HL-60/S4 treated with retinoic acid at 250 ng/mL for 4 days and 3 days (cell line): ENCODE results near the gene ARHGEF26.
"Not testable (repeated sequence)": the region's sequence is repeated elsewhere in the genome, so short reads cannot be mapped to it uniquely, and the experiment has no call there.

Experiments
- in situ Hi-C: fragments of 300-500 bp; cut with MboI; formaldehyde crosslinking; loops from 2 replicates; pipeline ENCODE4 v1.7.0; 2022; ENCODE audit warnings: low sequenced_read_pairs

The ARHGEF26 gene, protein sequence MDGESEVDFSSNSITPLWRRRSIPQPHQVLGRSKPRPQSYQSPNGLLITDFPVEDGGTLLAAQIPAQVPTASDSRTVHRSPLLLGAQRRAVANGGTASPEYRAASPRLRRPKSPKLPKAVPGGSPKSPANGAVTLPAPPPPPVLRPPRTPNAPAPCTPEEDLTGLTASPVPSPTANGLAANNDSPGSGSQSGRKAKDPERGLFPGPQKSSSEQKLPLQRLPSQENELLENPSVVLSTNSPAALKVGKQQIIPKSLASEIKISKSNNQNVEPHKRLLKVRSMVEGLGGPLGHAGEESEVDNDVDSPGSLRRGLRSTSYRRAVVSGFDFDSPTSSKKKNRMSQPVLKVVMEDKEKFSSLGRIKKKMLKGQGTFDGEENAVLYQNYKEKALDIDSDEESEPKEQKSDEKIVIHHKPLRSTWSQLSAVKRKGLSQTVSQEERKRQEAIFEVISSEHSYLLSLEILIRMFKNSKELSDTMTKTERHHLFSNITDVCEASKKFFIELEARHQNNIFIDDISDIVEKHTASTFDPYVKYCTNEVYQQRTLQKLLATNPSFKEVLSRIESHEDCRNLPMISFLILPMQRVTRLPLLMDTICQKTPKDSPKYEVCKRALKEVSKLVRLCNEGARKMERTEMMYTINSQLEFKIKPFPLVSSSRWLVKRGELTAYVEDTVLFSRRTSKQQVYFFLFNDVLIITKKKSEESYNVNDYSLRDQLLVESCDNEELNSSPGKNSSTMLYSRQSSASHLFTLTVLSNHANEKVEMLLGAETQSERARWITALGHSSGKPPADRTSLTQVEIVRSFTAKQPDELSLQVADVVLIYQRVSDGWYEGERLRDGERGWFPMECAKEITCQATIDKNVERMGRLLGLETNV

DNA sequence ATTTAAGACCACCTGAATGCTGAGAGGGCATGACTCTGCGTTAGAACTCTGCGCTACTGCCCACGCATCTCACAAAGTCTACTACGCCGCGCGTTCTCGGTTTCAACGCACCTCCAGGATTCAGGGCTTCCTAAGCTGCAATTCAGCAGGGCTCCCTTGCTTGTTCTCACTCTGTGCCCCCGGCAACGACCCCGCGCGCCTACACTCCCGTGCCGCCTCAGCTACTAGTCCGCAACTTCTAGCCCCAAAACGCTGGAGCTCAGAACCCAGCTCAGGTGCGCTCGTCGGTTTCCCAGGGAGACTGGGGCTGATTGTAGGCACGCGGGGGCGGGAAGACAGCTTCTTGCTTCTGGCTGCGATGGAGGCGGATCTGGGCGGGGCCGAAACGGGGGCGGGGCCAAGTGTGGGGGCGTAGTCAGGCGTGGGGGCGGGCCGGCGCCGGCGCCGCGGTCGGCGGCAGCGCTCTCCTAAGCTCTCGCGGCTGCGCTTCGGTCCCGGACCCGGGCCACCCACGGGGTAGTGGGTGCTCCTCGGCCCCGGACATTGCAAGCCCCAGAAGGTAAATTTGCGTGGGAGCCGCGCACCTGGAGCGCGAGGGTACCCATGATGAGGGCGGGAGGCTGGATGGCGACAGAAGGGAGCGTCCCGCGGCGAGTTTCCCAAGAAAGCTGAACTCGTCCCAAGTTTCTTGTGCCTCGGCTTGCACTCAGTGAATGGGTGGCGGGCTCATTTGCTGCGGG is at the start of gene ARHGEF26:
Gene ARHGEF26, plus strand, starts transcription at position 430 of the 740 bp plus-strand sequence. CDS start 603 bp downstream, outside the sequence.
- in situ Hi-C loops, result no loop called here

DNA sequence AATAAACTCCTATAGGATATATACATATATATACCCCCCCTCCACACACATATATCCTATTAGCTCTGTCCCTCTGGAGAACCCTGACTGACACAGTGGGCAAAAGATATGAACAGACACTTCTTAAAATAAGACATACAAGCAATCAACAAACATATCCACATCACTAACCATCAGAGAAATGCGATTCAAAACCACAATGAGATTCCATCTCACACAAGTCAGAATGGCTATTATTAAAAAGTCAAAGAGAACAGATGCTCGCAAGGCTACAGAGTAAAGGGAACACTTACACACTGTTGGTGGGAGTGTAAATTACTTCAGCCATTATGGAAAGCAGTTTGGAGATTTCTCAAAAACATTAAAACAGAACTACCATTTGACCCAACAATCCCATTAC is 46.2 kb upstream of the ARHGEF26 start:
- in situ Hi-C loops, result no loop called here

DNA sequence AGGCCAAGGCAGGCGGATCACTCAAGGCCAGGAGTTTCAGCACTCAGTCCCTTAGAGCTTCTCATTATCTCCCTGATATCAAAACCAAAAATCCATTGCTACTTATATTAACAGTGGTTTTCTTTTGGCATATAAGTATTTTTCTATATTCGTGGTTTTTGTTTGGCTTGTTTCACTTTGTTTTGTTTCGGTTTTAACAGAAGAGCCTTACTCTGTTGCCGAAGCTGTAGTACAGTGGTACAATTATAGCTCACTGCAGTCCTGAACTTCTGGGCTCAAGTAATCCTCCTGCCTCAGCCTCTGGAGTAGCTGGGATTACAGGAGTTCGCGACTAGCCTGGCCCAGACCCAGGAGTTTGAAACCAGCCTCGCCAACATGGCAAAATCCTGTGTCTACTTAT is 42.5 kb upstream of the ARHGEF26 start:
- in situ Hi-C loops, result no loop called here

DNA sequence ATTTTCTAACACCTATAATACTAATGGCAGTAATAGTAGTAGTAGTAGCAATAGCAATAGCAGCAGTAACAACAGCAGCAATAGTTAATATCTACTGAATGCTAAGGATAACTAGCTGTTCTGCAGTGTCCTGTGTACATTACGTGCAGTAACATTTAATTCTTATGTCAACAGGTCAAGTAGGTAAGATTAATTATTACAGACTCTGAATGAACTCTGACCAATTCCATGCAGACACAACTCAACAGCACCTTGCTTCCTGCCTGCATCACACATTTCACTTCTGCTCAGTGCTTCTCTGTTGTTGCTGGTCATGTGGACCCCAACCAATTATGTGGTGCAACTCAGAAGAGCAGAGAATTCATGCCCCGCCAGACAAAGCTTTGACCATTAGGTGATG is 39.9 kb upstream of the ARHGEF26 start:
- in situ Hi-C loops, result no loop called here

DNA sequence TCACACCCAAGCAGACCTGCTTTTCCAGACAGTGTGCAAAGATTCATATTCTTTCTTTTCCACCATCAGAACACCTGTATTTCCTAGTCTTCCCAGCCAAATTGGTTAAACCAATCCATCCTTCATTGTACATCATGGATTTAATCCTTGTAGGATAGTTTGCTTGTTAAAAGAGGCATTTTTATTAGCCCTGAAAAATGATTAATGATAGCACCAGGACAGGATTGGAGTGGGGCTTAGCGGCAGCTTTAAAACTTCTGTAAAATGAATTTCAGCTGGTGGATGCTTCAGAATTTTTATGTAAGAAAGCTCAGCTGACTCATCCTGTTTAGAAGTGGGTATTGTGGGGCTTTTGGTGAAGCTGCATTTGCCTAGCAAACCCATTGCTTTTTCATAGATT is 36.1 kb upstream of the ARHGEF26 start:
- in situ Hi-C loops, result no loop called here

DNA sequence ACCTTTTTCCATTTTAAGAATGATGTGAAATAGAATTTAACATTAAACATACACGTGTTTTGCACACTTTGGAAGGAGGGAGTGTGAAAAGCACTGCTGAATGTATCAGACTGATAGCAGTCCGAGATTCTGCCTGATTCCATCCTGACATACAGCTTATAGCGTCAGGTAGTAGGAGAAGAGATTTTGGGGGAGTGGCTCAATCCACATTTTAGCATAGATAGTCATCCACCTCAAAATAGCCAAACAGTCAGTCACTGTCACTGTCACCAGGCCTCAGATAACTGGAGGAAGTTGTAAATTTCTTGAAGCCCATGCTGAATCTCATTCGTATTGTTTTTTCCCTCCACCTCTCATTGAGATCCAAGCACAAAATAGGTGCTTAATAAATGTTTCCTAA is 35.4 kb upstream of the ARHGEF26 start:
- in situ Hi-C loops, result no loop called here

DNA sequence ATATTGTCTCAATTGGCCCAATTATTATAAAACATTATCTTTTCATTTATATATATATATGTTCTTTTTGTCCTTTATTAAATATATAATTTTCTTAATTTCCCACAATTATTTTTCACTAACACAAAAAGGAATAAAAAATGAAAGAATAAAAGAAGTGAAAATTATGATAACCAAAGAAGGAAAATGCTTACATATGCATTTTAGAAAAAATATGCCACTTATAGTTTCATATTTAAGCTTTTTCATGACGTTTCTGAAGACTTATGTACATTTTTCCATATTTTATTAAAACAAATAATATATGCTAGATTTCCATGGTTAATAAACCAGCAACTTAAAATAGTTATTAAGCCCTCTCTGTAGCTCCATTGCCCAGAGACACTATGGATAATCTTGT is 34.9 kb upstream of the ARHGEF26 start:
- in situ Hi-C loops, result no loop called here

DNA sequence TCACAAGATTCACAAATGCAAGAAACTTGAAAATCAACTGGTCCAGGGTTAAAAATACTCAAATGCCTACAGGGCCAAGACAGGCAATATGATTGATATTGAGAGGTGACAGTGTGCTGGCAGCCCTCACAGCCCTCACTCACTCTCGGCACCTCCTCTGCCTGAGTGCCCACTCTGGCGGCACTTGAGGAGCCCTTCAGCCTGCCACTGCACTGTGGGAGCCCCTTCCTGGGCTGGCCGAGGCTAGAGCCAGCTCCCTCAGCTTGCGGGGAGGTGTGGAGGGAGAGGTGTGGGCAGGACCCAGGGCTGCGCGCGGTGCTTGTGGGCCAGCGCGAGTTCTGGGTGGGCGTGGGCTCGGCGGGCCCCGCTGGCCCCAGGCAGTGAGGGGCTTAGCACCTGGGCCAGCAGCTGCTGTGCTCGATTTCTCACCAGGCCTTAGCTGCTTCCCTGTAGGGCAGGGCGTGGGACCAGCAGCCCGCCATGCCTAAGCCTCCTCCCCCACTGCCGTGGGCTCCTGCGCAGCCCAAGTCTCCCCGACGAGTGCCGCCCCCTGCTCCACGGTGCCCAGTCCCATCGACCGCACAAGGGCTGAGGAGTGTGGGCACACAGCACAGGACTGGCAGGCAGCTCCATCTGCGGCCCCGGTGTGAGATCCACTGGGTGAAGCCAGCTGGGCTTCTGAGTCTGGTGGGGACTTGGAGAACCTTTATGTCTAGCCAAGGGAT is 33.3 kb upstream of the ARHGEF26 start:
- in situ Hi-C loops, result not testable (repeated sequence)

DNA sequence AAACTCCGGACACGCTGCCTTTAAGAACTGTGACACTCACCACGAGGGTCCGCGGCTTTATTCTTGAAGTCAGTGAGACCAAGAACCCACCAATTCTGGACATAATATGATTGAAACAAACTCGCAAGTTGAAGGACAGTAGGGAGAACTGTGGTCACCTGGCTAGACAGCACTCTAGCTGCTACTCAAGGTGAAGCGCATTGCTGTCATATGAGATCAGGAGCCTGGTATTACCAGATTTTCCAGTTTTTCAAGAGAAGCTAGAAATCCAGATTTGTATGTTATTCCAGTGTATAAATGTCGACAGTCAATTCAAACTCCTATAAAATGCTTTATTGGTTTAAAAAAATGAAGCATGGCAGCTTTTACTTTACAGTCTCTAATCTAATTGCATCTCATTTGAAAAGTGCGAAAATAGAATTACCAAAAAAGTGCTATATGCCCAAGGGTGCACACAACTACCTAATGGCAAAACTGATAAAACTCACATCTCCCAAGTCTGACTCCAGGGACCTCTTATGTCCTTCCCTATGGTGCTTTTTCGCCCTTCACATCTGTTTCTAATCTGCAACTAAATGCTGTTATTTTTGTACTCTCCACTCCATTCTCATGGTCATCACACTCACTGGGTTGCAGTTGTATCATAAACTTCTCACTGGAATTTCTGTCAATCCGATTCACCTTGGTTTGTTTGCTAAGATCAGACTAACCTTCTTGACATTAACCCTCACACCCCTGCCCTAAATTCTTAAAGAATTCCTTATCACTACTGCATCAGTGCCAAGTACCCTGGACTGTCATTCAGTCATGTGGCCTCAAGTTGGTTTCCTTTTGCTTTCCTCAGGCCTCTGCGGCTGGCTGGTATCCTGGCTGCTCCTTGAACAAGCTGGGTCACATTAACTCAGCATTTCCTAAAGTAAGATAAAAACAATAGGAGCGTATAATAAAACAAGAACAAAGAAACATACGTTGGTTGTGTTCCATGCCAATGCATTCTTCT is 31.5 kb upstream of the ARHGEF26 start:
- in situ Hi-C loops, result no loop called here

DNA sequence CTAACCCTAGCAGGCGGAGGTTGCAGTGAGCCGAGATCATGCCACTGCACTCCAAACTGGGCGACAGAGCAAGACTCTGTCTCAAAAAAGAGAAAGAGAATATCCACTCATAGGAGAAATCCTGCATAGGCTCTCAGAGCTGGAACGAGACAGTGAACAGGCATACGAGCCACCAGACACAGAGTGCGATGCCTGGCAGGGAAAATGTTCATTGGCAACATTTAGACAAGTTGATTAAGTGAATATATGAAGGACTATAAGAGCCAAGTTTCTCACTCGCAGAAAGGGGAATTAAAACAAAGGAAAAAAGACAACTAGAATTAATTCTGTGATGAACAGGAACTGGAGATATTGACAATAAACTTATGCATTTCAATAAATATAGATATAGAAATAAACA is 27.1 kb upstream of the ARHGEF26 start:
- in situ Hi-C loops, result no loop called here

DNA sequence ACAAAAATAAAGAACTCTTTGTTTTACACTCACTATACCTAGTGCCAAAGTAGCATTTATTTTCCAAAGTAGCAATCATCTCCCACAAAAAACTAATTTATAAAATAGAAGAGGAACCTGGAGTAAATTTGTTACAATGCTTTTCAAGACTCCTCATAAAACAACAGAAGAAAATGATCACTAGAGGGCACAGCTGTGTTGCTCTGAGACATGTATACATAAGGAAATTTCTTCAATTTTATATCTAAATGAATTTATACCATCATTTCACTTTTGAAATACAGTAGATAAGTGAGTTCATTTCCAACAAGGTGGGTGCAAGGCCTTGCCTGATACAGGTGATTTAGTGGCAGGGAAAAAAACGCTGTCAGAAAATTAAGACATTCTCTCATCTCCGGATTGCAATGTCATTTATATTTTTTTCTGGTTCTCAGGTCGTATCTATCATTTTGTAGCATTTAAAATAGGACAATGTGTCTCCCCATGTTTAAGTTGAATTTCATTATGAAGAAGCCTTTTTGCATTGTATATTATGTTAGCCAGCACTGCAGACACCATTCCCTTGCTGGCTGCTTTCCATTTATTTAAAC is 25.3 kb upstream of the ARHGEF26 start:
- in situ Hi-C loops, result no loop called here

DNA sequence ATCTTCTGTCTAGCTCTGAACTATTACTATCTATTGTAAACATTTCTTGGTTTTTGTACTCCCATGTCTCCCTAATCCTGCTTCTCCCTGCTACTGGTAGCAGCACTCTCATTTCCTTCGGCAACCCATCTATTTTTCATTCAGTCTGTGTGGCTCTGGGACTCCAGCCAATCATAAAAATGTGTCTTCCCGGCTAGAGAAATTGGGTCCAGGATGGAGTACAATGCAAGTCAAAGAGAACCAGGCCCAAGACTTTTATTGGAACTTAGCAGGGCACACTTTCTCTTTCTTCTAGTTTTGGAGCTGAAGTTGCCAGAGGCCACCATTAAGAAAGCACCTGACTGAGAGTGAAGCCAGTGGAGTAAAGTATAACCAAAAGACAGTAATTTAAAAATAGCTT is 22.8 kb upstream of the ARHGEF26 start:
- in situ Hi-C loops, result no loop called here

DNA sequence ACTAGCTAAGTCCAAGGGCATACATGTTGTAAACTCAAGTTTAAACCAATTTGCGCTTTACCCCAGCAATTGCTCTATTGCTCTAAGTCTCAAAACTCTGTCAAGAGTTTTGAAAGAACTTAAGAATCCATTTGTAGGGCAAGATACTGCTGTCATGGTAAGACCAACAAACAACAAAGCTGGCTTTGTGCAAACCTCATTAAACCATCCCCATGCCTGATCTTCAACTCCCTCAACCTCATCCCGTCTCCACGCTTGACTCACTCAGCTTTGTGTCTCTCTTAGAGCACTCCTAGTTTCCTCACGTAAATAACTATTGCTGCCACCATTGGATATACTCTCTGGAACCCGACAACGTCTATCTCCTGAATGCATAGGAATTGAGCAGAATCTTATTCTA is 20.6 kb upstream of the ARHGEF26 start:
- in situ Hi-C loops, result no loop called here

DNA sequence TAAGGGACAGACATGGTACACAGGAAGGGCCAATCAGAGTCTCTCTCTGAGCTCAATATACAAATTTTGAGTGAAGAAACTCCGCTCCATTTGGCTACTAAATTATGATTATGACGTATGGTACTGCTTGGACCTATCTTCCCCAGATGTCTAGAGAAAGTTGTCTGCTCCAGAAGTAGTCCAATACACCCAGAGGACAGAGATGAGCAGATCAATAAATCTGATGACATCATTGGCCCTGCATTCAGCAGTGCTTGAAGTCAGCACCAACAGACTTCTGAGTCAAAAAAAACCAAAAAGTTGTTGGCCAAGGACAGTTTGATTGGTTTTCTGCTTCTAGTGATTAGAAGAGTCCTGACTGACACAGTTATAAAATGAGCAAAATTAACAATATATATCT is 19.9 kb upstream of the ARHGEF26 start:
- in situ Hi-C loops, result no loop called here

DNA sequence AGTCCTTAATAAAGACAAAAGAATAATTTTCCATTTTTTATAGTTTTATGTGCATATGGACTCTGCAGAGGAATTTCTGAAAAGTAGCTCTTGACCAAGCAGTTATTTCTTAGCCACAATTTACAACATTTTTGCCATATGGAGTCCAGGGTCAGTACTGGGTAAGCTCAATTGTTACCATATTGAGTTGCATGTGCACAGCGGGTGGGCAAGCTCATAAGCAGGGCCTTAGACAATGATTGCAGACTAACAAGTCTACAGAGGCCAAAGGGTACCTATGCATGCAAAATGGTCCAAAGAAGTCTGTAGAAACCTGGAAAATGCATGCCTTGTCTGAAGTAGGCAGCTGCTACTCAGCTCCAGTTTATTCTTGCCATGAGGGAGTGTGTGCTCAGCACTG is 19.0 kb upstream of the ARHGEF26 start:
- in situ Hi-C loops, result no loop called here

DNA sequence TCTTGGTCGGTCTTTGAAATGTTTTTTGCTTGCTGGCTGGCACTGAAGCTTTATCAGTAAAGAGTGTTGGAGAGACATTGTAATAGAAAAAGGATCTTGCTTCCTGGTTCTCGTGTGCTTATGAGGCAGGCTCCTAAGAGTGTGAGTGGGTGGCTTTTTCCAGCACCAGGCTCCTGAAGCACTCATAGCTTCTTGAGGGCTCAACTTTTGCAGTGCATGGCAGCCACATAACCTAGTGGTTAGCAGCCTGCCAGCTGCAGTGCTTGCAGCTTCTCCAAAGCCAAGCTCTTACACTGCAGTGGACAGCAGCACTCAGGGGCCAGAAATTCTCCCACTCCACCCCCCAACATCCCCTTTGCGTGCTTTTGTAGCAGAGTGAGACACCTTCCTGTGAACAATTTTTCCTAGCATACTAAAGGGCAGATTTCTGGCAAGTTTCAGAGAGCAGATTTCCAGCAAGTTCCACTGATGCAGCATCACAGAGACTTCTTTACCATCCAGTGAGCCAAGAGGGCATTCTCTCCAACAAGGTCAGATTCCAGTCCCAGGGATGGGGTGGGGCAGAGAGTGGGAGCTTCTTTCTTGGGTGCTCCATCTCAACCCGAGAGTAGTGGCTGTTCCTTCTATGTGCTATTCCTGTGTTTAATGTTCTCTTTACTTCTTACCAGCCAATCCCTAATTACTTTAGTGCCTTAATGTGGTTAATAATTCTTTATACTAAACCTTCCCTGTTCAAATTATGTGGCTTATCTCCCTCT is 15.8 kb upstream of the ARHGEF26 start:
- in situ Hi-C loops, result no loop called here

DNA sequence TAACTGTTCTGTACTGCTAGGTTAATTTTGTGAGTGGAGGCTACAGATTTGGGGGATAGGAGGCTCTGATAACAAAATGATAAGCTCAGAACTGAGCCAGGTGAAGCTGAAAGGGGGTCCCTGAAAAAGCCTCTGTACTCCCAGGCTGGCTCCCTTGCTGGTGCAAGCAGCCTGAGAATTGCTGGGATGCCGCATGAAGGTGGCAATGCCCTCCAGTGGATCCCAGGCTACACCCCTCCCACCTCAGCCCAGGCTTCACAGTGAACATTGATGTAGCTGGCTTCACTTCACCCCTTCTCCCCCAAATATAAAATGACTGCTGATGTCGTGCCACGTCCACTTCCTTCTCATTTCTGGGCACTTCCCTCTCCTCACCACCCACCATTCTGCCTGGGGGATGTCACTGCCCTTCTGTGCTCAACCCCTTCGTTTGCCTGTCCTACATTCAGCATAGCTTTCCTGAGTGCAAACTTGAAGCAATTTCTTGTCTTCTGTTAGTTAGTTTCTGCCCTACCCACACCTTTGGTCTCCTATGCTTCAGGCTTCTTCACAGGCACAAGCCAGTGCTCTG is 9.7 kb upstream of the ARHGEF26 start:
- in situ Hi-C loops, result no loop called here
